NB4 (cell line): ENCODE results near the gene ZDHHC3.

Experiments used
- POLR2A ChIP-seq: IDR thresholded peaks from 2 replicates; pipeline ENCODE4 v1.6.1; 2011; ENCODE audit warnings: mild to moderate bottlenecking; ENCODE audit not compliant: insufficient read length; ENCODE audit errors: extremely low read depth
- TF ChIP-seq, protein P1 (sequence below): IDR thresholded peaks from one replicate; pipeline ENCODE4 v1.5.1; 2012; ENCODE audit warnings: low read depth, low read length

DNA sequence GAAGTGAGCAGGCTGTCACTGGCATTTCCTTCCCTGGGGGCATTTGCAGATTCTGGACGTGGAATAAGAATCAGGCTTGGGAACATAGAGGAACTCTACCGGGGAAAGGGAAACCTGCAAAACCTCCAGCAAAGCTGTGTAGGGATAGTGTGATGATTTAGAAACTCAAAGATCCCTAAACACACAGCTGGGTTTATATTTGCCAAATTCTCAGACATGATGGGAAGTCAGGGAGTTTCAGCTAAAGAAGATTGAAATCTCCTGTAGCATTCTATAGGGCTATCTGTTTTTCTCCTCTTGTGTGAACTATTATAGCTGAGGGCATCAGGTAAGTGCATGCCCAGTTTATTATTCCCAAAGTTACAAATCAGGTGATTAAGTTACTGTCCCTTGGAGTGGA, 40.9 kb upstream of the ZDHHC3 start:
- TF ChIP-seq, protein P1, sequence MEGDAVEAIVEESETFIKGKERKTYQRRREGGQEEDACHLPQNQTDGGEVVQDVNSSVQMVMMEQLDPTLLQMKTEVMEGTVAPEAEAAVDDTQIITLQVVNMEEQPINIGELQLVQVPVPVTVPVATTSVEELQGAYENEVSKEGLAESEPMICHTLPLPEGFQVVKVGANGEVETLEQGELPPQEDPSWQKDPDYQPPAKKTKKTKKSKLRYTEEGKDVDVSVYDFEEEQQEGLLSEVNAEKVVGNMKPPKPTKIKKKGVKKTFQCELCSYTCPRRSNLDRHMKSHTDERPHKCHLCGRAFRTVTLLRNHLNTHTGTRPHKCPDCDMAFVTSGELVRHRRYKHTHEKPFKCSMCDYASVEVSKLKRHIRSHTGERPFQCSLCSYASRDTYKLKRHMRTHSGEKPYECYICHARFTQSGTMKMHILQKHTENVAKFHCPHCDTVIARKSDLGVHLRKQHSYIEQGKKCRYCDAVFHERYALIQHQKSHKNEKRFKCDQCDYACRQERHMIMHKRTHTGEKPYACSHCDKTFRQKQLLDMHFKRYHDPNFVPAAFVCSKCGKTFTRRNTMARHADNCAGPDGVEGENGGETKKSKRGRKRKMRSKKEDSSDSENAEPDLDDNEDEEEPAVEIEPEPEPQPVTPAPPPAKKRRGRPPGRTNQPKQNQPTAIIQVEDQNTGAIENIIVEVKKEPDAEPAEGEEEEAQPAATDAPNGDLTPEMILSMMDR = no peak
- no peak for TF ChIP-seq POLR2A
